ENCODE measurements around the gene KCMF1. TPM values are rescaled to one million over a fixed set of nuclear protein-coding genes. Genes with fewer than 3 reads are reported as not detected.

Gene KCMF1
- total and polyA plus RNA-seq, 8 donors = 2.3 to 88.4 (median 44.5) TPM

DNA sequence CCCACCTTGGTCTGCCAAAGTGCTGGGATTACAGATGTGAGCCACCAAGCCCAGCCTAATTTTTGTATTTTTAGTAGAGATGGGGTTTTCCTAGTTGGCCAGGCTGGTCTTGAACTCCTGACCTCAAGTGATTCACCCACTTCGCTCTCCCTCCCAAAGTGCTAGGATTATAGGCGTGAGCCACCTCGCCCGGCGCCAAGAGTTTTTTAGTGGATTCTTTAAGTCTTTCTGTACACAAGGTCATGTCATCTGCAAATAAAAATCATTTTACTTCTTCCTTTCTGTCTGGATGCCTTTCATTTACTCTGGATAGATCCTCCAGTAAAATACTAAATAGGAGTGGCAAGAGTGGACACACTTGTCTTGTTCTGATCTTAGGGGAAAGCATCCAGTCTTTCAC lies 61.7 kb downstream of the KCMF1 start:
- TF ChIP-seq POLR2AphosphoS5 (IDR thresholded peaks at IDR 0.05) = no peak
- TF ChIP-seq EP300 (IDR thresholded peaks at IDR 0.05) = no peak
- TF ChIP-seq POLR2A (IDR thresholded peaks at IDR 0.05) = no peak
- TF ChIP-seq, protein P1, sequence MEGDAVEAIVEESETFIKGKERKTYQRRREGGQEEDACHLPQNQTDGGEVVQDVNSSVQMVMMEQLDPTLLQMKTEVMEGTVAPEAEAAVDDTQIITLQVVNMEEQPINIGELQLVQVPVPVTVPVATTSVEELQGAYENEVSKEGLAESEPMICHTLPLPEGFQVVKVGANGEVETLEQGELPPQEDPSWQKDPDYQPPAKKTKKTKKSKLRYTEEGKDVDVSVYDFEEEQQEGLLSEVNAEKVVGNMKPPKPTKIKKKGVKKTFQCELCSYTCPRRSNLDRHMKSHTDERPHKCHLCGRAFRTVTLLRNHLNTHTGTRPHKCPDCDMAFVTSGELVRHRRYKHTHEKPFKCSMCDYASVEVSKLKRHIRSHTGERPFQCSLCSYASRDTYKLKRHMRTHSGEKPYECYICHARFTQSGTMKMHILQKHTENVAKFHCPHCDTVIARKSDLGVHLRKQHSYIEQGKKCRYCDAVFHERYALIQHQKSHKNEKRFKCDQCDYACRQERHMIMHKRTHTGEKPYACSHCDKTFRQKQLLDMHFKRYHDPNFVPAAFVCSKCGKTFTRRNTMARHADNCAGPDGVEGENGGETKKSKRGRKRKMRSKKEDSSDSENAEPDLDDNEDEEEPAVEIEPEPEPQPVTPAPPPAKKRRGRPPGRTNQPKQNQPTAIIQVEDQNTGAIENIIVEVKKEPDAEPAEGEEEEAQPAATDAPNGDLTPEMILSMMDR (IDR thresholded peaks at IDR 0.05) = no peak
- intact Hi-C loops (cut with DNase I; ENCODE audit: low total_unique reads) = no loop called here
- no peaks in the 10 kb centered on the region for H3K9me3 ChIP-seq
- no peak overlapping the region for H3K4me3 ChIP-seq
- DNase-seq = no peak
- 91 to 98% (median 98%) methylated on average over 5 of the region's 5 CpGs for WGBS, 5 donors
- peaks cover 25 to 80% (median 70%) of the 10 kb centered on the region in 4 donors for H3K36me3 ChIP-seq
- no peaks in the 10 kb centered on the region for H3K27me3 ChIP-seq
- no peak overlapping the region for H3K27ac ChIP-seq
- peaks cover 0 to 5% (median 0%) of the 10 kb centered on the region in 4 donors for H3K4me1 ChIP-seq

DNA sequence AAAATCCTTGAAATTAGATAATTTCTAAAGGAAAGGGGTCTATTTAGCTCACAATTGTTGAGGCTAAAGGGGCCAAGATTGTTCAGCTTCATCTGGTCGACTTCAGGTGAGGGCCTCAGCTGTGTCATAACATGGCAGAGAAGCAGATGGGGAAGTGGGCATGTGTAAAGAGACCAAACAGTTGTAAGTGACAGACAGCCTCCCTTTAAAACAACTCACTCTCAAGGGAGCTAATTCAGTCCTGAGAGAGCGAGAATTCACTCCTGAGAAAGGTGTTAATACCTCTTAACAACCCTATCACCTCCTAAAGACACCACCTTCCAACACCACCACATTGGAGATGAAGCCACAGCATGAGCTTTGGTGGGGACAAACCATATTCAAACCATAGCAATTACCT lies 62.4 kb downstream of the KCMF1 start:
- H3K4me1 ChIP-seq = peaks cover 0 to 5% (median 0%) of the 10 kb centered on the region in 4 donors
- H3K27ac ChIP-seq = no peak overlapping the region
- peaks cover 23 to 81% (median 70%) of the 10 kb centered on the region in 4 donors for H3K36me3 ChIP-seq
- intact Hi-C loops (cut with DNase I; ENCODE audit: low total_unique reads) = no loop called here
- no peaks in the 10 kb centered on the region for H3K27me3 ChIP-seq
- H3K4me3 ChIP-seq = no peak overlapping the region
- no peaks in the 10 kb centered on the region for H3K9me3 ChIP-seq
- DNase-seq = no peak
- TF ChIP-seq POLR2A (IDR thresholded peaks at IDR 0.05) (no peak), EP300 (IDR thresholded peaks at IDR 0.05) (no peak), POLR2AphosphoS5 (IDR thresholded peaks at IDR 0.05) (no peak)
- TF ChIP-seq, protein P1 (IDR thresholded peaks at IDR 0.05) = no peak
- WGBS, 5 donors = 82 to 86% (median 83%) methylated on average over 2 of the region's 2 CpGs

DNA sequence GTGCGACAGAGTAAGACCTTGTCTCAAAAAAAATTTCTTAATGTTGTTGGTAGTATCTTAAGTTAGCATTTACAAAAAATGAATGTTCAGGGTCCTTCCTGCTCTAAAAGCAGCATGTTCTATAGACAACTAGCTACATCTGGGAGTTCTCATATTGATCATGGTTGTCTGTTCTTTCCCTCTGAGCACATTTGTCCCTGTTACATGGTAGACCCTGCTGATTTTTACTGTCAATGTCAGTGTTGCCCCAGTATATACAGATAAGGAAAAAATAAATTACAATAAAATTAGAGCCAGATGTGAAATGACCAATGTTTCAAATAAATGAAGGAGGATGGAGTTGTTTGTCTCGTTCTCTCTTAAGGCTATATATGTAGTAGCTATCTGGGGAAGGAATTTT lies 63.2 kb downstream of the KCMF1 start:
- Histone ChIP-seq H3K9me3 (no peaks in the 10 kb centered on the region), H3K4me3 (no peak overlapping the region), H3K36me3 (peaks cover 19 to 81% (median 68%) of the 10 kb centered on the region in 4 donors), H3K4me1 (peaks cover 0 to 5% (median 0%) of the 10 kb centered on the region in 4 donors), H3K27me3 (no peaks in the 10 kb centered on the region), H3K27ac (no peak overlapping the region)
- TF ChIP-seq, protein P1 (IDR thresholded peaks at IDR 0.05) = no peak
- no peak for TF ChIP-seq POLR2A (IDR thresholded peaks at IDR 0.05)
- intact Hi-C loops (cut with DNase I; ENCODE audit: low total_unique reads) = no loop called here
- WGBS, 5 donors = 96 to 99% (median 97%) methylated on average over 2 of the region's 2 CpGs
- DNase-seq = no peak

DNA sequence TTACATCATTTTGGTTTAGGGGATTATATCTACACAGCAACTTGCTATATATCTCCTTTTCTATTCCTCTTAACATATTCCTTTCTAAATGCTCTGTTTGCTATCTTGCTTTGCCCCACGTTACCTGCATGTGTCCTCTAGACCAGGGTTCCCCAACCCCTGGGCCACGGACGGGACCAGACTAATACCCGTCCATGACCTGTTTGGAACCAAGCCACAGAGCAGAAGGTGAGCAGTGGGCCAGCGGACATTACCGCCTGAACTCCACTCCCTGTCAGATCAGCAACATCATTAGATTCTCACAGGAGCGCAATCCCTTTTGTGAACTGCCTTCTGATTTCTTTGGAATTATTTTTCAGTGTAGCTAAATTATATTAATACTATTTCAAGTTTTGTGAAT lies 66.7 kb downstream of the KCMF1 start:
- Histone ChIP-seq H3K27ac (no peak overlapping the region), H3K9me3 (no peaks in the 10 kb centered on the region), H3K27me3 (no peaks in the 10 kb centered on the region), H3K36me3 (peaks cover 16 to 77% (median 60%) of the 10 kb centered on the region in 4 donors), H3K4me3 (no peak overlapping the region), H3K4me1 (peaks cover 0 to 9% (median 4%) of the 10 kb centered on the region in 4 donors)
- no peak for TF ChIP-seq POLR2AphosphoS5 (IDR thresholded peaks at IDR 0.05)
- TF ChIP-seq, protein P1 (IDR thresholded peaks at IDR 0.05) = no peak
- no peak for TF ChIP-seq EP300 (IDR thresholded peaks at IDR 0.05)
- TF ChIP-seq POLR2A (IDR thresholded peaks at IDR 0.05) = no peak
- 94 to 96% (median 95%) methylated on average over 7 of the region's 7 CpGs for WGBS, 5 donors
- no peak for DNase-seq
- intact Hi-C loops (cut with DNase I; ENCODE audit: low total_unique reads) = no loop called here
